Measurements from ENCODE around the gene TXNRD2.
"Not testable (repeated sequence)": the region's sequence is repeated elsewhere in the genome, so short reads cannot be mapped to it uniquely, and the experiment has no call there.

TXNRD2 gene

DNA sequence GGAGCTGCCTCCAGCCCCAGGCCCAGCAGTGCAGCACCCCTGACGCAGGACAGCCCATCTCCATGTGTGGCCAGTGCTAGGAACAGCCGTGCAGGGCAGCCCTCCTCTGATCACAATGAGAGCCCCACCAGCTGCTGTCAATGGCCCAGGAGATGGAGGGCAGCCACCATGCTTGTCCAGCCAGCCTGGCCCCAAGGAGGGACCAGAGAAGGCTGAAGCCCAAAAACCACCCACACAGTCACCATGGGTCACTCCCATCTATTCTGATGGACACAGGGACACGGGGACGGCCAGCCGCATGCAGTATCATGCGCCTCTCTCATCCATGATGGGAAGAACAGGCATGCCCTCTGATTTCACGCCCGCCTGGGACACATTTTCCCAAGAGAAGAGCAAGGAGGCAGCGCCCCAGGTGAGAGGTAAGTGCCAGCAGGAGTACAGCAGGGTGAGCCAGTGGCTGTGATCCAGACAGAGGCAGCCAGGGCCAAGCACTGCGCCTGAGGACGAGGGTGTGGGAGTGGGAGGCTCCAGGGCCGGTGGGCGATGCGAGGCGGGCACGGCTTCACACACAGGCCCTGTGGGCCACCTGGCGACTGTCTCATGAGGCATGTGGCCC lies 53.4 kb downstream of the TXNRD2 start:
- Histone ChIP-seq H3K27me3 (ENCODE audit: control insufficient read depth in 5 of 5, insufficient read depth in 4 of 5, low read length in 5 of 5) (no peaks in the 10 kb centered on the region), H3K36me3 (ENCODE audit: control insufficient read depth in 5 of 5, insufficient read depth in 5 of 5, low read length in 5 of 5) (peaks cover 0 to 29% (median 8%) of the 10 kb centered on the region in 5 donors), H3K27ac (ENCODE audit: low read depth, low read length) (no peak overlapping the region), H3K9ac (ENCODE audit: low read length in 5 of 5) (no peak overlapping the region), H3K4me3 (ENCODE audit: low read depth in 1 of 5, low read length in 5 of 5) (no peak overlapping the region), H3K9me3 (ENCODE audit: control insufficient read depth in 5 of 5, low read length in 5 of 5) (no peaks in the 10 kb centered on the region), H3K4me1 (ENCODE audit: control insufficient read depth in 5 of 5, insufficient read depth in 5 of 5, low read length in 5 of 5) (peaks cover 2 to 36% (median 15%) of the 10 kb centered on the region in 5 donors)

DNA sequence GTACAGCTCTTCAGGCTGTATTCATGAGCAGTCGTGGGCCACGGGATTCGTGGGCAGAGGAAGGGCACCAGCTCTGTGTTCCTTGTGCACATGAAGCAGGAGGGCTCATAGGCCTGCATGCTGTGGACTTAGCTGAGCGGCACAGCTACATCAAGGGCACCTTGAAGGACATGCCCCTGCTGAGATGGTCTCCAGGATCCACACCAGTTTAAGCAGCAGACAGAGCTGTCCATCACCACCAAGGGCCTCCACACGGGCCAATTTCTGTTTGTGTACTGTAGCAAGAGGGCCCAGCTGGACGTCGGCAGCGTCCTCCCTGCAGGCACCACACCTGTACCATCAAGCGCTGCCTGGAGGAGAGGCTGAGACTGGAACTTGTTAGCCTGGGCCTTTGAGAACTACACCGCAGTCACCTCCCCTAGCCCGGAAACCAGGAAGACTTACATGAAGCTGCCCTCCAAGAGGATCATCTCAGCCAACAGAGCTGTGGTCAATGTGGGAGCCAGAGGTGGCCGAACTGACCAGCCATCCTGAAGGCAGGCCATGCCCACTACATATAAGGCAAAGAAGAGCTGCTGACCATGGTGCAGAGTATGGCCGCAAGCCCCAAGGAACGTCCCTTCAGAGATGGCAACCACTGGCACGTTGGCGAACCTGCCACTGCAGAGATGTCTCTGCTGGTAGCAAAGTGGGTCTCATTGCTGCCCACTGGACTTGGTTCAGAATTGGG lies 54.2 kb downstream of the TXNRD2 start:
- no peak overlapping the region for H3K4me3 ChIP-seq (ENCODE audit: low read depth in 1 of 5, low read length in 5 of 5)
- peaks cover 2 to 35% (median 15%) of the 10 kb centered on the region in 5 donors for H3K4me1 ChIP-seq (ENCODE audit: control insufficient read depth in 5 of 5, insufficient read depth in 5 of 5, low read length in 5 of 5)
- H3K9ac ChIP-seq (ENCODE audit: low read length in 5 of 5) = no peak overlapping the region

DNA sequence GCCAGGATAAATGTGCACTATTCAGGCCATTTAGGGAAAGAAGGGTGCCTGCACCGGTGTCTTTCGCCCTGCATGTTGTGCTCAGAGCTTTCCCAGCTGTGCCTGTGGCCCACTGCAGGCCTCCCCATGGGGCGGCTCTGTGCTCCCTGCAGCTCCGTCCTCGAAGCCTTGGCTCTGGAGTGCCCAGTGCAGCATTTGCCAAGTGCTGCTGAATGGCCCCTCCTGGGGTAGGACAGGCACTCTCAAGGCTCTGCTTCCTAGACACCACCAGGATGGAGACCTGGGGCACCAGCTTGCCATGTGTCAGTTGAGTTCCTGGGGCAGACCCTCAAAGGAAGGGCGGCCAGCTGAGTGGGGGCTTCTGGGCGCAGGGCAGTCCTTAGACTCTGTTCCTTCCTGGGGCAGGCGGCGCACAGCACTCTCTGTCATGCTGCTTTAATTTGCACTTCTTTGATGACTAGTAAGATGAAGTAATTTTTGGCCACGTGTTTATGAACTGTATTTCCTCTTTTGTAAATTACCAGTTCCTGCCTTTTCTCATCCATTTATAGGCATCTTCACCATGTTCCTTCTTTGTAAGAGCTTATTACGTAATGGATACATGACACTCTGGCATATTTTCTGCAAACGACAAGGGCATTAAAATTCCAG lies 54.9 kb downstream of the TXNRD2 start:
- H3K4me1 ChIP-seq (ENCODE audit: control insufficient read depth in 5 of 5, insufficient read depth in 5 of 5, low read length in 5 of 5) = peaks cover 2 to 32% (median 18%) of the 10 kb centered on the region in 5 donors
- no peak overlapping the region for H3K27ac ChIP-seq (ENCODE audit: low read depth, low read length)
- peaks cover 0 to 22% (median 4%) of the 10 kb centered on the region in 5 donors for H3K36me3 ChIP-seq (ENCODE audit: control insufficient read depth in 5 of 5, insufficient read depth in 5 of 5, low read length in 5 of 5)
- no peaks in the 10 kb centered on the region for H3K27me3 ChIP-seq (ENCODE audit: control insufficient read depth in 5 of 5, insufficient read depth in 4 of 5, low read length in 5 of 5)
- H3K4me3 ChIP-seq (ENCODE audit: low read depth in 1 of 5, low read length in 5 of 5) = no peak overlapping the region
- no peaks in the 10 kb centered on the region for H3K9me3 ChIP-seq (ENCODE audit: control insufficient read depth in 5 of 5, low read length in 5 of 5)
- H3K9ac ChIP-seq (ENCODE audit: low read length in 5 of 5) = no peak overlapping the region

More for the DNA sequence above, 54.2 kb downstream of the TXNRD2 start:
- no peaks in the 10 kb centered on the region for H3K9me3 ChIP-seq (ENCODE audit: control insufficient read depth in 5 of 5, low read length in 5 of 5)
- H3K27ac ChIP-seq (ENCODE audit: low read depth, low read length) = no peak overlapping the region
- no peaks in the 10 kb centered on the region for H3K27me3 ChIP-seq (ENCODE audit: control insufficient read depth in 5 of 5, insufficient read depth in 4 of 5, low read length in 5 of 5)
- H3K36me3 ChIP-seq (ENCODE audit: control insufficient read depth in 5 of 5, insufficient read depth in 5 of 5, low read length in 5 of 5) = peaks cover 0 to 28% (median 4%) of the 10 kb centered on the region in 5 donors

DNA sequence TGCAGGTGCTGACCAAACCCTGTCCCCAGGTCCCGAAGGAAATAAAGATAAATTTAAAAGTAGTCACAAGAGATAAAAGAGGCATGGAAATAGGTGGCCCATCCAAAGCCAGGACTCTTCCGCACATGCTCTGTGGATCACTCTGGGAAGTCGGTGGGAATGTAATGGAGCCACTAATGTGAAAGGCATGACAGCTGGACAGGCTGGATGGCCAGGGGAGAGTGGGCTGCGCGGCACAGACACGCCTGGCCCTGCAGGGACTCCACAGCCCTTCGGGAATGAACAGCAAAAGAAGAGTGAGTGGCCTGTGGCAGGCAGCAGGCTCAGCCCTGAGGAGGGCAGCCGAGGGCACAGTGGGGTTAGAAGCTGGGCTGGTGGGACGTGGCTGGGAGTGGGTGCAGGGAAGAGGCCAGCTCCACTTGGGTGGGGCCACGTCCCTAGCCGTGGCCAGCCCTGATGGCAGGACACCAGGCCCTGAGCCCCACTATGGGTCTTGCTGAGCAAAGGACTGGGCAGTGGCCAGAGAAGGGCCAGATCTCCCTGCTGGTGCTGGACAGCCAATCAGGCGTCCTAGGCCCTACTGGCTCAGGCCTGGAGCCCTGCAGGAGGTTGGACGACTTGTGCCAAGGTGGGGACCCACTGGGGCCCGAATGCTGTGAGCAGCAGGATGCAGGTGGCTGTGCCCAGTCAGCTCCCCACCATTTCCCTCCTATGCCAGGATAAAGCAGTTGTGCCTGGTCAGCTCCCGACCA lies 55.6 kb downstream of the TXNRD2 start:
- Histone ChIP-seq H3K4me1 (ENCODE audit: control insufficient read depth in 5 of 5, insufficient read depth in 5 of 5, low read length in 5 of 5) (peaks cover 2 to 32% (median 23%) of the 10 kb centered on the region in 5 donors), H3K9ac (ENCODE audit: low read length in 5 of 5) (no peak overlapping the region), H3K36me3 (ENCODE audit: control insufficient read depth in 5 of 5, insufficient read depth in 5 of 5, low read length in 5 of 5) (peaks cover 0 to 17% (median 4%) of the 10 kb centered on the region in 5 donors), H3K27ac (ENCODE audit: low read depth, low read length) (no peak overlapping the region), H3K27me3 (ENCODE audit: control insufficient read depth in 5 of 5, insufficient read depth in 4 of 5, low read length in 5 of 5) (no peaks in the 10 kb centered on the region), H3K9me3 (ENCODE audit: control insufficient read depth in 5 of 5, low read length in 5 of 5) (no peaks in the 10 kb centered on the region), H3K4me3 (ENCODE audit: low read depth in 1 of 5, low read length in 5 of 5) (no peak overlapping the region)

DNA sequence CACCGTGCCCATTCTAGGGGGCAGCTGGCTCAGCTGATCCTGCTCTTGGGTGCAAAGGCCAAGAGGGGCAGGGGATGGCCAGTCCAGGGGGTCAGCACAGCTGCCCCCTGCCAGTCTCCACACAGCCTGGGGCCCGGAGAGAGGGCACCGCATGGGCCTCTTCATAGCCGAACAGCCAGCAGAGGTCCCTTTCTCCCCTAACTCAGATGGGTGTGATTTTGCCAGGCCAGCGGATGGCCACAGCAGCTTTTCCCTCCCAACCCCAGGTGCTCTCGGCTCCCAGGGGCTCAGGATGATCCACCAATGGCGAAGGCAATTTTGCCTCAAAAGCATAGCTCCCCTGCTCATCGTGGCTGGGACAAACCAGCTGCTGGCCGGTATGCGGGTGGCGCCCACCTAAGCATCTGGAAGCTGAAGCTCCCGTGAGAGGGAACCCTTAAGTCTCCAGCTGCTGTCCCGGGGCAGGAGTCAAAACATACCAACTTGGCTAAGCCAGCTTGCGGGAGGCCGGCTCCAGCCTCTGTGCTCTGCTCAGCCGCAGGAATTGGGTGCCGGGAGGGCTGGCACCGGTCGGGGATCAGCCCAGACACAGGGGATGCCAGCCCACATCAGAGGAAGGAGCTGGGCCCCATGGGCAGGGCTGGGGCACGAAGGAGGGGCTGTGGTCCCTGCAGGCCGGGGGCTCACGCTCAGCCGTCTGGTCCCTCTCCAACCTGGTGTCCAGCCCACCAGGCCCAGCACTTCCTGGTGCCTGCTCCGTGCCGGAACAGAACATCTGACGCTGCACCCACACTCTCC lies 56.5 kb downstream of the TXNRD2 start:
- Histone ChIP-seq H3K27ac (ENCODE audit: low read depth, low read length) (no peak overlapping the region), H3K4me3 (ENCODE audit: low read depth in 1 of 5, low read length in 5 of 5) (no peak overlapping the region), H3K9me3 (ENCODE audit: control insufficient read depth in 5 of 5, low read length in 5 of 5) (no peaks in the 10 kb centered on the region), H3K27me3 (ENCODE audit: control insufficient read depth in 5 of 5, insufficient read depth in 4 of 5, low read length in 5 of 5) (no peaks in the 10 kb centered on the region), H3K4me1 (ENCODE audit: control insufficient read depth in 5 of 5, insufficient read depth in 5 of 5, low read length in 5 of 5) (peaks cover 2 to 39% (median 23%) of the 10 kb centered on the region in 5 donors), H3K9ac (ENCODE audit: low read length in 5 of 5) (no peak overlapping the region), H3K36me3 (ENCODE audit: control insufficient read depth in 5 of 5, insufficient read depth in 5 of 5, low read length in 5 of 5) (peaks cover 0 to 18% (median 4%) of the 10 kb centered on the region in 5 donors)

DNA sequence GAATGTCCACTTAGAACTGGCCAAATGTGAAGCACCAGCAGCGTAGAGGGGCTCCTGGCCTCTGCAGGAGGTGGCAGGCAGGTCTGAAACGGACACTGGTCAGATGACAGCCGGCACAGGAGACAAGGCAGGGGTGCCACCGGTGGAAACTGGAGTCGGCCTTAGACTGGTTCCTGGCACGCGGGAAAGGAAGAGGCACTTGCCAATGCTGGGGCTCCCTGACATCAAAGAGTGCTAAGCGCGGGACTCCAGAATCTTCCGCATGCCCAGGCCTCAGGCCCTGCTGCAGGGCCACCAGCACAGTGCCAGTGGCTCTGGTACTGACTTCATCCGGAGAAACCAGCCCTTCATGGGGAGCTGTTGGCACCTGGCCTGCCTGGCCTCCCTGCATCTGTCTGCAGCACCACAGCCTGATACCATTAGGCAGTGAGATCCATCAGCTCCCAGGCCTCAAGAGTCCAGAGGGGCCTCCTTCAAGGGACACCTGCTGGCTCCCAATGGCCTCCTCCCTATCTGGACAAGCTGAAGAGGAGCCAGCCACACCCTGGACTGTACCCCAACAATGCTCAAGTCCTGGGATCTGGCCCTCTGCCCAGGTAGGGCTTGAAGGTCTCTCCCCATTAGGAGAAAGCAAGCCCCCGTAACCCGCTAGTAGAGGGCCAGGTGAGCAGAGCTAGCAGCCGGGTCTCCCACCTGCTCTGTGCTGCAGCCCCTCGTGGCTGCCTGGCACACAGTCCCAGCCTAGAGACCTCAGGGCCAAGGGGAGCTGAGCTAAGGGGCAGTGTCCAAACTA lies 57.3 kb downstream of the TXNRD2 start:
- Histone ChIP-seq H3K27ac (ENCODE audit: low read depth, low read length) (no peak overlapping the region), H3K4me1 (ENCODE audit: control insufficient read depth in 5 of 5, insufficient read depth in 5 of 5, low read length in 5 of 5) (peaks cover 2 to 39% (median 23%) of the 10 kb centered on the region in 5 donors), H3K9me3 (ENCODE audit: control insufficient read depth in 5 of 5, low read length in 5 of 5) (no peaks in the 10 kb centered on the region), H3K36me3 (ENCODE audit: control insufficient read depth in 5 of 5, insufficient read depth in 5 of 5, low read length in 5 of 5) (peaks cover 0 to 24% (median 5%) of the 10 kb centered on the region in 5 donors), H3K4me3 (ENCODE audit: low read depth in 1 of 5, low read length in 5 of 5) (no peak overlapping the region), H3K27me3 (ENCODE audit: control insufficient read depth in 5 of 5, insufficient read depth in 4 of 5, low read length in 5 of 5) (no peaks in the 10 kb centered on the region), H3K9ac (ENCODE audit: low read length in 5 of 5) (no peak overlapping the region)

DNA sequence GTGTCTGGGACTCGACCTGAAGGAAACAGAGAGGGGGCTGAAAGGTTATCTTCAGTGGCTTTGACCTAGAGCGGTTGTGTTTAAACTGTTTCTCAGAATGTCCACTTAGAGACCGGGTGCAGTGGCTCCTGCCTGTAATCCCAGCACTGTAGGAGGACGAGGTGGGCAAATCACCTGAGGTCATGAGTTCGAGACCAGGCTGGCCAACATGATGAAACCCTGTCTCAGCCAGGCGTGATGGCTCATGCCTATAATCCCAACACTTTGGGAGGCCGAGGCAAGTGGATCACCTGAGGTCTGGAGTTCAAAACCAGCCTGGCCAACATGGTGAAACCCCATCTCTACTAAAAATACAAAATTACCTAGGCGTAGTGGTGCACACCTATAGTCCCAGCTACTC lies 58.2 kb downstream of the TXNRD2 start:
- H3K9me3 ChIP-seq (ENCODE audit: control insufficient read depth in 5 of 5, low read length in 5 of 5); H3K27me3 ChIP-seq (ENCODE audit: control insufficient read depth in 5 of 5, insufficient read depth in 4 of 5, low read length in 5 of 5): not testable (repeated sequence)
- H3K36me3 ChIP-seq (ENCODE audit: control insufficient read depth in 5 of 5, insufficient read depth in 5 of 5, low read length in 5 of 5) = peaks cover 0 to 20% (median 6%) of the 10 kb centered on the region in 5 donors

DNA sequence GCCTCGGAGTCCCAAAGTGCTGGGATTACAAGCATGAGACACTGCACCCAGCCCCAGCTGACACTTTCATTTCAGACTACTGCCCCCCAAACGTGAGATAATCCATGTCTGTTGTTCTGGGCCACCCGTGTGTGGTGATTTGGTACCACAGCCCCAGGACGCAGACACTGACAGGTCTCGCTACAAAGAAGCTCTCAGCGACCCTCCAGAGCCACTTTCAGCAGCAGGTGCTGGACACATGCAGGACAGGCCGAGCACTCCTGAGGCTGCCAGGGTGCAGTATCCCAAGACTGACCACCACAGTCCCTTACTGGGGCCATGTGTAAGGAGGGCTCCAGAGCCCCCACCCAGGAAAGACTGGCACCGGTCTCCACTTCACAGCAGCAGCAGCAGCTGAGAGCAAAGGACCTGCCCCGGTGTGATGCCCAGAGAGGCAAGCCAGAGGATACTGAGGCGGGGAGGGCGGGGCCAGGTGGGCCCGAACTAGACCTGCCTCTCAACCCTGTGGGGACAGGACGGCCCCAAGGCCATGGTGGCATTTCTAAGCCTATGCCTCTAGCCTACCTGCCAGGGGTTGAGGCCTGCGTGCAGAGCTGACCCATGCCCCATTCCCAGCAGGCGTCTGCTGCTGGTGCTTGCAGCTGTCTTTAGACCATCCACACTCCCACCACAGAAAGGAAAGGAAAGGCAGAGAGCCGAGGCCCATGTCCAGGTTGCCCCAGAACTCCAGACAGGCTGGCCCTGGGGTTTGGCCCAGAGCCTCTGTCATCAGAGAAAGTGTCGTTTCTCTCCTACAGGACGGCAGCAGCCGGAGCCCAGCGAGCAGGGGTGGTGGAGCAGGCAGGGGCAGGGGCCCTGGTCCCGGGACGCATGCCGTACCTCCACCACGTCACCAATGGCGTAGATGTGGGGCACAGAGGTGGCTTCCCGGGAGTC lies 58.9 kb downstream of the TXNRD2 start:
- Histone ChIP-seq H3K27ac (ENCODE audit: low read depth, low read length) (no peak overlapping the region), H3K36me3 (ENCODE audit: control insufficient read depth in 5 of 5, insufficient read depth in 5 of 5, low read length in 5 of 5) (peaks cover 0 to 25% (median 14%) of the 10 kb centered on the region in 5 donors), H3K9me3 (ENCODE audit: control insufficient read depth in 5 of 5, low read length in 5 of 5) (no peaks in the 10 kb centered on the region), H3K9ac (ENCODE audit: low read length in 5 of 5) (no peak overlapping the region), H3K4me3 (ENCODE audit: low read depth in 1 of 5, low read length in 5 of 5) (no peak overlapping the region), H3K27me3 (ENCODE audit: control insufficient read depth in 5 of 5, insufficient read depth in 4 of 5, low read length in 5 of 5) (no peaks in the 10 kb centered on the region), H3K4me1 (ENCODE audit: control insufficient read depth in 5 of 5, insufficient read depth in 5 of 5, low read length in 5 of 5) (peaks cover 2 to 38% (median 23%) of the 10 kb centered on the region in 5 donors)

More for the DNA sequence above, 58.2 kb downstream of the TXNRD2 start:
- not testable (repeated sequence) for H3K9ac ChIP-seq (ENCODE audit: low read length in 5 of 5); H3K27ac ChIP-seq (ENCODE audit: low read depth, low read length); H3K4me3 ChIP-seq (ENCODE audit: low read depth in 1 of 5, low read length in 5 of 5)
- H3K4me1 ChIP-seq (ENCODE audit: control insufficient read depth in 5 of 5, insufficient read depth in 5 of 5, low read length in 5 of 5) = peaks cover 2 to 39% (median 23%) of the 10 kb centered on the region in 5 donors
